Progenitor cell of endocrine pancreas (in vitro differentiated cells): ENCODE results near the gene OR52A1. TPM values are rescaled to one million over a fixed set of nuclear protein-coding genes. Genes with fewer than 3 reads are reported as not detected.
"Not testable (repeated sequence)": the region's sequence is repeated elsewhere in the genome, so short reads cannot be mapped to it uniquely, and the experiment has no call there.

Experiments
- DNase-seq: peaks from one replicate; pipeline ENCODE4 v3.0.0; 2021; ENCODE audit warnings: low spot score; ENCODE audit not compliant: unreplicated experiment
- H3K27ac Mint-ChIP-seq: 2 replicates; pipeline ENCODE4 v1.8.0; 2021; ENCODE audit warnings: mild to moderate bottlenecking, moderate library complexity, mixed read lengths
- H3K27me3 Mint-ChIP-seq: 2 replicates; pipeline ENCODE4 v1.8.0; 2021; ENCODE audit warnings: mixed read lengths
- H3K36me3 Mint-ChIP-seq: 2 replicates; pipeline ENCODE4 v1.8.0; 2022; ENCODE audit warnings: mixed read lengths; ENCODE audit not compliant: insufficient read depth
- H3K4me1 Mint-ChIP-seq: 2 replicates; pipeline ENCODE4 v1.8.0; 2021; ENCODE audit warnings: low read depth, mixed read lengths
- H3K4me3 Mint-ChIP-seq: 2 replicates; pipeline ENCODE4 v1.8.0; 2021; ENCODE audit warnings: low read depth, mild to moderate bottlenecking, moderate library complexity, mixed read lengths
- H3K9me3 Mint-ChIP-seq: 2 replicates; pipeline ENCODE4 v1.8.0; 2021; ENCODE audit warnings: low read depth, mixed read lengths
- CTCF ChIP-seq: fragments of 200-600 bp; sonication (generic); IDR thresholded peaks from one replicate; pipeline ENCODE4 v1.5.0; 2021; ENCODE audit warnings: antibody characterized with exemption, mild to moderate bottlenecking; ENCODE audit not compliant: unreplicated experiment
- total RNA-seq: library from RNA; stranded (reverse); gene quantifications from 2 replicates; pipeline ENCODE4 v1.2.1, GENCODE V29; 2021

Gene OR52A1
- total RNA-seq, 1 donor from 2014 or later = not detected

DNA sequence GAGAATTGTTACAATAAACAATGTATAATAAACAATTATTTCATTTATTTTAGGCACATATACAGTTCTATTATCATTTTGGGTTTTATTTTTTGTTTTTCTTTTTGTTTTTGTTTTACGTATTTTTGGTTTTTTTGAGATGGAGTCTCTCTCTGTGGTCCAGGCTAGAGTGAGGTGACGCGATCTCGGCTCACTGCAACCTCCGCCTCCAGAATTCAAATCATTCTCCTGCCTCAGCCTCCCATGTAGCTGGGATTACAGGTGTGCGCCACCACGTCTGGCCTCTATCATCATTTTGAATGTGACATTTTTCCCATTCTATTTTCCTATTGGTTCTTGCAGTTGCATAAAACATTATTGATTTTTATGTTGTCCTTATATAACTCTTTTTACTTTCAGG is 20.4 kb upstream of the OR52A1 start:
- Mint-ChIP-seq H3K9me3 (no peaks in the 10 kb centered on the region), H3K4me3 (no peak overlapping the region), H3K4me1 (no peaks in the 10 kb centered on the region), H3K27ac (no peak overlapping the region), H3K27me3 (no peaks in the 10 kb centered on the region), H3K36me3 (no peaks in the 10 kb centered on the region)
- no peak for DNase-seq
- no peak for TF ChIP-seq CTCF

DNA sequence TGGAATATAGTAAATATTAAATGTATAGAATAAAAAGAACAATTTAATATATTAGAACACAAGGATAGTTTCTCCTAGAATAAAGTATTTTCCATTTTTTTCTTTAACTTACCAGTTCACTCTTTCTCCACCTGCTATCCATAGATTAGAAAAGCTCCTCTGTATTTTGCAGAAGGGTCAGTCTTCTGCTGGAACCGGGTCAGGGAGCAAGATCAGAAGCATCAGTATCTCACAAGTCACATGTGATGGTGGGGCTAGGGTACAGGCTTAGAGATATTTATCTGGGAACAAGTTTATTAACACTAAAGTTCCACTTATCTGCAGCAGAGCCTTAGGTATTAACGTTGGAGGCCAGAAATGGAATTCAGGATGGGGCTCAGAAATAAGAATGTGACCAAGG is 17.3 kb upstream of the OR52A1 start:
- no peak for DNase-seq
- no peaks in the 10 kb centered on the region for H3K4me1 Mint-ChIP-seq
- H3K36me3 Mint-ChIP-seq = no peaks in the 10 kb centered on the region
- H3K4me3 Mint-ChIP-seq = no peak overlapping the region
- H3K27me3 Mint-ChIP-seq = no peaks in the 10 kb centered on the region
- TF ChIP-seq CTCF = no peak
- H3K9me3 Mint-ChIP-seq = no peaks in the 10 kb centered on the region
- H3K27ac Mint-ChIP-seq = no peak overlapping the region

DNA sequence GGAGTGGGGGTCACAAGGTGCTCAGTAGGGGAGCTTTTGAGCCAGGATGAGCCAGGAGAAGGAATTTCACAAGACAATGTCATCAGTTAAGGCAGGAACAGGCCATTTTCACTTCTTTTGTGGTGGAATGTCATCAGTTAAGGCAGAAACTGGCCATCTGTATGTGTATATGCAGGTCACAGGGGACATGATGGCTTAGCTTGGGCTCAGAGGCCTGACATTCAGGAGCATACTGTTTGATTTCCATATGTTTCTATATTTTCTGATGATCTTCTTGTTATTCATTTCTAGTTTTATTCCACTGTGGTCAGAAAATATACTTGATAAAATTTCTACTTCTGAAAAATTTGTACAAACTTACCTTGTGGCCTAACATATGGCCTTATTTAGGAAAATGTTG is 11.3 kb upstream of the OR52A1 start:
- H3K4me3 Mint-ChIP-seq, H3K27ac Mint-ChIP-seq, DNase-seq: not testable (repeated sequence)

DNA sequence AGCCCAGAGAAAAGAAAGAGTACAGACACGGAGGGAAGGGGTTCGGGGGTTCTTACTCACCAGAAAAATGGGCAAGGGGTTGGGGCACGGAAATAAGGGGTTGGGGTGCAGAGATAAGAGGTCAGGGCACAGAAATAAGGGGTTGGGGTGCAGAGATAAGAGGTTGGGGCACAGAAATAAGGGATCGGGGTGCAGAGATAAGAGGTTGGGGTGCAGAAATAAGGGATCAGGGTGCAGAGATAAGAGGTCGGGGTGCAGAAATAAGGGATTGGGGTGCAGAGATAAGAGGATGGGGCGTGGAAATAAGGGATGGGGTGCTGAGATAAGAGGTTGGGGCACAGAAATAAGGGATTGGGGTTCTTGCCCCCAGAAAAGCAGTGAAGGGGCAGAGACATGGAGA is 10.2 kb upstream of the OR52A1 start:
- not testable (repeated sequence) for H3K4me1 Mint-ChIP-seq, H3K36me3 Mint-ChIP-seq, DNase-seq, H3K27ac Mint-ChIP-seq, H3K9me3 Mint-ChIP-seq, H3K4me3 Mint-ChIP-seq
- H3K27me3 Mint-ChIP-seq = peaks cover 21% of the 10 kb centered on the region

More for the DNA sequence above, 11.3 kb upstream of the OR52A1 start:
- peaks cover 21% of the 10 kb centered on the region for H3K27me3 Mint-ChIP-seq
- not testable (repeated sequence) for H3K36me3 Mint-ChIP-seq, H3K4me1 Mint-ChIP-seq, H3K9me3 Mint-ChIP-seq

DNA sequence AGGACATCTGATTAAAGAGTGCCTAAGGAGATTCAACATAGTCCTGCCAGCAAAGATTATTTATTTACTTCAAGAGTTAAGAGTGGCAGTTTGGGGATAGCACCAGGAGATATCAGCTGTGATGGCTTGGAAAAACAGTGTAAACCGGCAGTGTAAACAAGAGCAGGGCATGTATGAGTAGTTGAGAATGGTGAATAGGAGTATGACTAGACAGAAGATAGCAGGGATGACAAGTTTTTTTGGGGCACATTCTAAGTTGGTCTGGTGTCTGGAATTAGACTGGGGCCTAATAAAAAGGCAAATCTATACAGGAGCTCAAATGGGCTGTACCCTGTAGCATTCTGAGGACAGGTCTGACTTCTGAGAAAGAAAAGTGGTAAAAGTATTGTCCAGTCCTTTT is 6.5 kb upstream of the OR52A1 start:
- H3K4me1 Mint-ChIP-seq, H3K9me3 Mint-ChIP-seq, H3K36me3 Mint-ChIP-seq, H3K27ac Mint-ChIP-seq, H3K4me3 Mint-ChIP-seq, DNase-seq: not testable (repeated sequence)
- H3K27me3 Mint-ChIP-seq = peaks cover 21% of the 10 kb centered on the region

DNA sequence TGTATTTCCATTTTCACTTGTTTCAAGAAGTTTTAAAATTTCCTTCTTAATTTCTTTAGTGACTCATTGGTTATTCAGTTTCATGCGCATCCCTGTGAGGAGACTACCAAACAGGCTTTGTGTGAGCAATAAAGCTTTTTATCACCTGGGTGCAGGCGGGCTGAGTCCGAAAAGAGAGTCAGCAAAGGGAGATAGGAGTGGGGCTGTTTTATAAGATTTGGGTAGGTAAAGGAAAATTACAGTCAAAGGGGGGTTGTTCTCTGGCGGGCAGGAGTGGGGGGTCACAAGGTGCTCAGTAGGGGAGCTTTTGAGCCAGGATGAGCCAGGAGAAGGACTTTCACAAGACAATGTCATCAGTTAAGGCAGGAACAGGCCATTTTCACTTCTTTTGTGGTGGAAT is 5.7 kb upstream of the OR52A1 start:
- not testable (repeated sequence) for H3K27ac Mint-ChIP-seq, H3K9me3 Mint-ChIP-seq, H3K4me3 Mint-ChIP-seq, H3K4me1 Mint-ChIP-seq, H3K36me3 Mint-ChIP-seq, DNase-seq
- H3K27me3 Mint-ChIP-seq = peaks cover 17% of the 10 kb centered on the region

DNA sequence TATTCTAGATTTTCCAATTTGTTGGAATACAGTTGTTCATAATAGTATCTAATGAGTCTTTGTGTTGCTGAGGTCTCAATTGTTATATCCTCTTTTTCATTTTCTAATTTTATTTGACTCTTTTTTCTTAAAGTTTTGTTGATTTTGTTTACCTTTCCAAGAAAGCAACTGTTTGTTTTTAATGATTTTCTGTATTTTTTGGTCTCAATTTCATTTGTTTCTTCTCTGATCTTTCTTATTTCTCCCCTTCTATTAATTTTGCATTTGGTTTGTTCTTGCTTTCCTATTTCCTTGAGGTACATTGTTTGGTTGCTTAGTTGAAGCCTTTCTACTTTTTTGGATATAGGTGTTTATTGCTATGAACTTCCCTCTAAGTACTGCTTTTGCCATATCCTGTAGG is 5.2 kb upstream of the OR52A1 start:
- no peak overlapping the region for H3K27ac Mint-ChIP-seq

More for the DNA sequence above, 5.2 kb upstream of the OR52A1 start:
- peaks cover 5% of the 10 kb centered on the region for H3K9me3 Mint-ChIP-seq
- no peak for TF ChIP-seq CTCF
- no peak overlapping the region for H3K4me3 Mint-ChIP-seq
- no peaks in the 10 kb centered on the region for H3K36me3 Mint-ChIP-seq
- DNase-seq = no peak
- no peaks in the 10 kb centered on the region for H3K4me1 Mint-ChIP-seq
- H3K27me3 Mint-ChIP-seq = peaks cover 16% of the 10 kb centered on the region
